ENCODE data around the gene NOVA2. TPM values are rescaled to one million over a fixed set of nuclear protein-coding genes. Genes with fewer than 3 reads are reported as not detected.

The NOVA2 gene
- total and polyA plus RNA-seq, 2 of the 8 experiments (the other 6 are each of a cell fraction or from before 2014, with no cell fraction given), result 3.2 to 24.6 TPM

DNA sequence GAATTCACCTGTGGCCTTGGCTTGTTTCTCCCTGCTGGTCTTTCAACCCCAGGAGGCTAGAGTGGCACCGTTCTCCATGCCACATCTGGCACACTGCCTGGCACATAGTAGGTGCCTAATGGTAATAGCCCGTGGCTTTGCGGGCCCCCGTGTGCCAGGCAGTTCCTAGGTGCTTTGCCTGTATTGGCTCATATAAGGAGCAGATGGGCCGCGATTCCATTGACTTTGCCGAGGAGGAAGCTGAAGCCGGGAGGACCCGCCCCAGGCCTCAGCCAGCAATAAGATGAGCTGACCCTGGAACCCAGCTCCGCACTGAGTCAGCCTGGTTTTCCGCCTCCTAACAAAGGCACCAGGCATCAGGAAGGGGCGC, 48.4 kb upstream of the NOVA2 start:
- FAIRE-seq, result no peak
- Histone ChIP-seq H2BK5ac (ENCODE audit: low read depth, low read length) (no peak overlapping the region), H3K4me1 (replicated peaks in 1 of 4; ENCODE audit: control insufficient read depth in 3 of 4, insufficient read depth in 4 of 4, low read length in 3 of 4) (peaks cover 0 to 14% (median 8%) of the 10 kb centered on the region in 4 experiments; a peak in 6 of 7 replicates), H2BK12ac (ENCODE audit: low read depth, low read length) (0 out of 2 replicates have a peak overlapping the region, but pooled peaks have one; percentile 9), H2AK5ac (ENCODE audit: low read depth, low read length) (no peak overlapping the region), H3K14ac (ENCODE audit: insufficient read length) (no peak overlapping the region), H2BK15ac (ENCODE audit: low read length) (peak overlapping the region; percentile 12; the same call in 1 of the 2 replicates), H2AFZ (ENCODE audit: low read length) (no peak overlapping the region), H3K27me3 (replicated peaks in 1 of 4; ENCODE audit: control insufficient read depth in 3 of 4, extremely low read depth in 1 of 4, insufficient read depth in 3 of 4, low read length in 3 of 4) (0 out of 7 replicates have a peak, but pooled peaks cover 0 to 2% (median 0%) of the 10 kb centered on the region in 4 experiments), H4K91ac (replicated peaks; ENCODE audit: insufficient read length, low read length) (no peak overlapping the region), H3K18ac (ENCODE audit: extremely low read depth, low read length) (no peak overlapping the region), H3K36me3 (ENCODE audit: control insufficient read depth in 2 of 4, insufficient read depth in 4 of 4, low read length in 3 of 4) (no peaks in the 10 kb centered on the region; a peak in 2 of 8 replicates), H4K5ac (ENCODE audit: insufficient read length, low read depth, low read length) (no peak overlapping the region), H2BK20ac (ENCODE audit: low read length) (no peak overlapping the region), H3K9ac (replicated peaks in 1 of 4; ENCODE audit: extremely low read depth in 1 of 4, low read depth in 3 of 4, low read length in 3 of 4) (no peak overlapping the region; a peak in 1 of 7 replicates), H3K4me3 (ENCODE audit: extremely low read depth in 1 of 4, insufficient read depth in 2 of 4, low read depth in 3 of 4, low read length in 4 of 4) (no peak overlapping the region), H3K4me2 (ENCODE audit: insufficient read depth in 1 of 2, low read depth in 2 of 2, low read length in 2 of 2) (no peak overlapping the region; a peak in 1 of 4 replicates), H4K8ac (ENCODE audit: extremely low read depth, insufficient read depth, low read length) (peak overlapping the region; percentile 91; the same call in 1 of the 2 replicates), H3K23me2 (ENCODE audit: low read depth, low read length) (no peaks in the 10 kb centered on the region), H4K20me1 (replicated peaks in 1 of 2; ENCODE audit: control insufficient read depth in 1 of 2, insufficient read depth in 2 of 2, low read length in 2 of 2) (peaks cover 2% of the 10 kb centered on the region in 2 experiments), H3K79me1 (ENCODE audit: low read depth, low read length) (no peaks in the 10 kb centered on the region), H3K27ac (ENCODE audit: low read depth, low read length) (no peak overlapping the region), H3K56ac (replicated peaks; ENCODE audit: insufficient read length, low read depth, low read length) (no peak overlapping the region), H2BK120ac (replicated peaks; ENCODE audit: low read depth, low read length) (no peak overlapping the region), H3K23ac (ENCODE audit: insufficient read length) (no peak overlapping the region), H3K4ac (replicated peaks; ENCODE audit: insufficient read length, low read depth, low read length) (no peak overlapping the region), H3K9me3 (ENCODE audit: insufficient read depth in 2 of 2, low read depth in 1 of 2, low read length in 1 of 2) (no peaks in the 10 kb centered on the region), H3K79me2 (ENCODE audit: control insufficient read depth in 1 of 2, insufficient read depth in 2 of 2, low read length in 2 of 2) (no peaks in the 10 kb centered on the region)
- ChIA-PET CTCF (ENCODE audit: partially characterized antibody) (interaction anchor here (0.6 to 17.0 kb wide), 12 partner anchors 11 to 243 kb away, joined by 3 to 250 read pairs (median 4); no protein-coding TSS in a partner anchor), POLR2A (ENCODE audit: partially characterized antibody) (interaction anchor here (1.0 to 2.7 kb wide), 7 partner anchors 11 to 361 kb away, joined by 3 to 7 read pairs (median 4); no protein-coding TSS in a partner anchor)
- DNase-seq (ENCODE audit: low read depth in 1 of 2, low spot score in 2 of 2), result no peak
- 87% methylated on average over 12 of the region's 12 CpGs; no CpG with 5 or more reads in 1 of the 2 experiments for WGBS, 2 experiments (ENCODE audit: extremely low coverage in 1 of 2, insufficient coverage in 1 of 2, insufficient read length in 1 of 2, insufficient replicate concordance in 2 of 2, low coverage in 1 of 2, low lambda C conversion rate in 2 of 2, missing lambda C conversion rate in 1 of 2)
- TF ChIP-seq GABPA (IDR thresholded peaks at IDR 0.05; ENCODE audit: borderline replicate concordance, insufficient read depth, low read length) (no peak), SIRT6 (IDR thresholded peaks at IDR 0.05; ENCODE audit: low read length) (no peak), RAD21 (IDR thresholded peaks at IDR 0.05 in 1 of 2, conservative IDR thresholded peaks at IDR 0.05 in 1 of 2; ENCODE audit: low read depth in 2 of 2, low read length in 2 of 2) (no peak), SAP30 (IDR thresholded peaks at IDR 0.05; ENCODE audit: insufficient read depth, insufficient replicate concordance, low read length) (no peak), PHF8 (conservative IDR thresholded peaks at IDR 0.05; ENCODE audit: low read depth, low read length) (no peak), BCL11A (IDR thresholded peaks at IDR 0.05; ENCODE audit: low read depth in 2 of 2, low read length in 2 of 2) (no peak), MAFK (IDR thresholded peaks at IDR 0.05; ENCODE audit: low read depth, low read length) (no peak), YY1 (IDR thresholded peaks at IDR 0.05; ENCODE audit: low read depth, low read length) (no peak), RXRA (IDR thresholded peaks at IDR 0.05; ENCODE audit: insufficient read depth, low read depth, low read length) (no peak), POLR2AphosphoS5 (IDR thresholded peaks at IDR 0.05; ENCODE audit: low read depth, low read length) (no peak)
- TF ChIP-seq, protein P1, sequence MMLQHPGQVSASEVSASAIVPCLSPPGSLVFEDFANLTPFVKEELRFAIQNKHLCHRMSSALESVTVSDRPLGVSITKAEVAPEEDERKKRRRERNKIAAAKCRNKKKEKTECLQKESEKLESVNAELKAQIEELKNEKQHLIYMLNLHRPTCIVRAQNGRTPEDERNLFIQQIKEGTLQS (IDR thresholded peaks at IDR 0.05; ENCODE audit: insufficient read depth, low read depth, low read length), result no peak
- TF ChIP-seq, protein P2, sequence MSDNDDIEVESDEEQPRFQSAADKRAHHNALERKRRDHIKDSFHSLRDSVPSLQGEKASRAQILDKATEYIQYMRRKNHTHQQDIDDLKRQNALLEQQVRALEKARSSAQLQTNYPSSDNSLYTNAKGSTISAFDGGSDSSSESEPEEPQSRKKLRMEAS (IDR thresholded peaks at IDR 0.05), result no peak
